Neural cell (in vitro differentiated cells): ENCODE results near the gene PATL1. TPM values are rescaled to one million over a fixed set of nuclear protein-coding genes. Genes with fewer than 3 reads are reported as not detected.

Experiments used
- H2AFZ ChIP-seq: fragments of 200-600, 300-800 bp; sonication (generic), shearing (Covaris generic); 2 replicates; pipeline ENCODE4 v1.6.0; 2014; ENCODE audit warnings: low read depth, mild to moderate bottlenecking, antibody characterized with exemption, low read length, moderate library complexity
- H3F3A ChIP-seq: fragments of 200-600 bp; shearing (Covaris generic); 2 replicates; pipeline ENCODE4 v1.6.1; 2016; ENCODE audit warnings: mild to moderate bottlenecking, moderate library complexity, mixed read lengths, antibody characterized with exemption, low read length; ENCODE audit not compliant: insufficient read depth, poor library complexity, severe bottlenecking
- H3K27ac ChIP-seq: fragments of 200-600, 300-800 bp; sonication (generic), shearing (Covaris generic); 2 replicates; pipeline ENCODE4 v1.5.1; 2014; ENCODE audit warnings: mild to moderate bottlenecking, low read length, moderate library complexity
- H3K27me3 ChIP-seq: fragments of 300-800, 200-600 bp; sonication (generic), shearing (Covaris generic); 2 replicates; pipeline ENCODE4 v1.6.0; 2014; ENCODE audit warnings: mild to moderate bottlenecking, low read depth, low read length, moderate library complexity; ENCODE audit not compliant: insufficient read depth
- H3K36me3 ChIP-seq: fragments of 300-800, 200-600 bp; sonication (generic), shearing (Covaris generic); 2 replicates; pipeline ENCODE4 v1.5.1; 2014; ENCODE audit warnings: mild to moderate bottlenecking, antibody characterized with exemption, low read length, moderate library complexity; ENCODE audit not compliant: insufficient read depth
- H3K4me2 ChIP-seq: fragments of 300-800, 200-600 bp; sonication (generic), shearing (Covaris generic); 2 replicates; pipeline ENCODE4 v1.6.0; 2014; ENCODE audit warnings: mild to moderate bottlenecking, low read length
- H3K4me3 ChIP-seq: fragments of 300-800, 200-600 bp; sonication (generic), shearing (Covaris generic); 2 replicates; pipeline ENCODE4 v1.5.1; 2014; ENCODE audit warnings: mild to moderate bottlenecking, low read length, moderate library complexity
- H3K79me2 ChIP-seq: fragments of 200-600 bp; shearing (Covaris generic); replicated peaks from 2 replicates; pipeline ENCODE4 v1.6.0; 2014; ENCODE audit warnings: mild to moderate bottlenecking, low read length, moderate library complexity; ENCODE audit not compliant: insufficient read depth
- H3K9ac ChIP-seq: fragments of 300-800, 200-600 bp; sonication (generic), shearing (Covaris generic); 2 replicates; pipeline ENCODE4 v1.6.1; 2016; ENCODE audit warnings: mild to moderate bottlenecking, low read length, mixed read lengths
- H3K9me2 ChIP-seq: fragments of 200-600 bp; shearing (Covaris generic); 2 replicates; pipeline ENCODE4 v1.6.1; 2016; ENCODE audit warnings: mild to moderate bottlenecking, low read length, mixed read lengths; ENCODE audit not compliant: insufficient read depth
- H3K9me3 ChIP-seq: fragments of 200-600, 300-800 bp; sonication (generic), shearing (Covaris generic); 2 replicates; pipeline ENCODE4 v1.6.1; 2016; ENCODE audit warnings: mild to moderate bottlenecking, mixed run types, low read length, moderate library complexity, mixed read lengths
- H4K20me1 ChIP-seq: fragments of 200-600 bp; shearing (Covaris generic); 2 replicates; pipeline ENCODE4 v1.6.1; 2016; ENCODE audit warnings: mild to moderate bottlenecking, mixed run types; ENCODE audit not compliant: insufficient read depth
- EP300 ChIP-seq: fragments of 450-650 bp; conservative IDR thresholded peaks from 2 replicates; pipeline ENCODE4 v1.6.1; 2014; ENCODE audit warnings: antibody characterized with exemption, mild to moderate bottlenecking, moderate library complexity; ENCODE audit not compliant: poor library complexity, severe bottlenecking
- EZH2 ChIP-seq: fragments of 200-600, 300-800 bp; shearing (Covaris generic), sonication (generic); IDR thresholded peaks from 2 replicates; pipeline ENCODE4 v1.6.1; 2014; ENCODE audit warnings: antibody characterized with exemption, low read length, borderline replicate concordance, mild to moderate bottlenecking; ENCODE audit not compliant: insufficient read depth, poor library complexity, severe bottlenecking
- MXI1 ChIP-seq: fragments of 450-650 bp; conservative IDR thresholded peaks from 2 replicates; pipeline ENCODE4 v1.6.1; 2014; ENCODE audit warnings: antibody characterized with exemption, mild to moderate bottlenecking; ENCODE audit not compliant: poor library complexity, severe bottlenecking
- POLR2AphosphoS5 ChIP-seq: IDR thresholded peaks from 2 replicates; pipeline ENCODE4 v1.6.1; 2012
- RAD21 ChIP-seq: fragments of 450-650 bp; conservative IDR thresholded peaks from 2 replicates; pipeline ENCODE4 v1.6.1; 2014; ENCODE audit warnings: antibody characterized with exemption, mild to moderate bottlenecking, moderate library complexity
- SMC3 ChIP-seq: fragments of 450-650 bp; conservative IDR thresholded peaks from 2 replicates; pipeline ENCODE4 v1.6.1; 2014; ENCODE audit warnings: antibody characterized with exemption, mild to moderate bottlenecking, moderate library complexity; ENCODE audit not compliant: poor library complexity
- TAF1 ChIP-seq: IDR thresholded peaks from 2 replicates; pipeline ENCODE4 v1.6.1; 2012; ENCODE audit warnings: low read depth
- polyA plus RNA-seq: library from polyadenylated mRNA; depleted of rRNA; stranded (reverse); fragments of >200 nt; gene quantifications from 2 replicates; pipeline ENCODE4 v1.2.3, GENCODE V29; 2014
- TF ChIP-seq, protein P1 (sequence below): IDR thresholded peaks from 2 replicates; pipeline ENCODE4 v1.6.1; 2012; ENCODE audit warnings: borderline replicate concordance
- TF ChIP-seq, protein P2 (sequence below): fragments of 450-650 bp; IDR thresholded peaks from 2 replicates; pipeline ENCODE4 v1.5.1; 2014; ENCODE audit warnings: antibody characterized with exemption, mild to moderate bottlenecking, moderate library complexity; ENCODE audit not compliant: poor library complexity, severe bottlenecking

Gene PATL1
- polyA plus RNA-seq, 1 donor from 2014 or later = 3.2 TPM

DNA sequence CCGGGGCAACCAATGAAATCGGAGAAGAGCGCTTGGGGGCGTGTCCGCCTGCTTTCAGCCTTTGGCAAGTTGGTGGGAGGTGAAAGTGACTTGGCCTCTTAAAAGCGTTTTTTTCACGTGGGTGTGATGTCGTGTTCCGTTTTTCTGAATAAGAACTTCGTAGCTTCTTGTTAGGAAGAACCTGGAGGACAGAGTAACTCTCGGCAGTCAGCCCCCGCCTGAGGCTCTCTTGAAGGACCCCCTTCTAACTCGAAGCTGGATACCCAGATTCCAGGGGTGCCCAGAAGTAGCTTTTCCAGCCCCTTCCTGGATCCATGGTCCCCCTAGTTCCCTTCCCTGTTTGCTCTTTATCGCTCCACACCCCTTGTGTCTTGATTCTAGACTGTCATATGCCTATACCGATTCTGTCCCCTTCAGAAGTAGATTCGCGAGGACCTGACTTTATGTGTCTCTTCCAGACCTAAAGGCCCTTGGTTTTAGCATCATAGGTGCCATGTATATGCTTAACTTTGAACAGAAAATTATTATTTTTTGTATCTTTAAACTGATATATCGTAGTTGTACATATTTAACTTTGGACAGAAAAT, 52.3 kb downstream of the PATL1 start:
- Histone ChIP-seq H3K79me2 (peaks cover 35% of the 10 kb centered on the region), H3K4me3 (peak overlapping the region; percentile 73), H3F3A (peaks cover 8% of the 10 kb centered on the region)

DNA sequence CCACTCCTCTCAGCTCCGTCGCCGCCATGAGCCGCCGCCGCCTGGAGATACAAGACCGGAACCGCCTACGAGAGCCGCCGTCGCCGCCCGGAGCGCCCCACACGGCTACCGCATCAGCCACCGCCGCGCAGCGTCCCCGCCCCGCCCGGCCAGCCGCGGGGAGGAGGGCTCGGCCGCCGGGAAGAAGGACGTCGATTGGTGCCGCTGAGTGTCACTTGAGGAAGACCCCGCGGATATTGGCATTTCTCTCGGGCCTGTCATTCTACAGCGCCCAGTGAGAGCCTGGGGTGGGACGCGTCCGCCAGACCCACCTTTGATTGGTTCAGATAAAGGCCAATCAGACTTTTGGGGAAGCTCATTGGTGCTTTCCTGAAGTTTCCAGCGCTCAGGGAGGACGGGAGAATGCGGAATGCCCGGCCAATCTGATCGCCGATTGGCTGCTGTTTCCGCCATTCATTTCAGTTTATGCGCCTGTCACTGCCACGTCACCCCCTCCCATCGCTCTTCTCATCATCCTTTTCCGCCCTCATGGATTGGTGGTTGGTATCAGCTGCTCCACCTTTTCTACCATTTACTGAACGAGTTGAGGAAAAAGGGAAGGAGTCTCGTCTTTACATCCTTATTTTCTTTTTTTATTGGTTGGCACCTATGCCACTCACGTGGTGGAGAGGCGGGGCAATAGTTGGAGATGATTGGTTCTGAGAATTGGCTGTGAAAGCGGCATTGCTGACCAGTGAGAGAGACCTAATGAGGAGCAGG, 53.0 kb downstream of the PATL1 start, which contains the start of gene OSBP:
Gene OSBP, minus strand, starts transcription at position 138 of the 759 bp plus-strand sequence. Its CDS starts 110 bp downstream, at position 28.
- peak within 1 kb of the TSS; percentile 97 for H3K4me3 ChIP-seq
- H3F3A ChIP-seq = peaks cover 8% of the 10 kb centered on the region
- no peaks in the 10 kb centered on the region for H3K36me3 ChIP-seq
- peaks cover 12% of the 10 kb centered on the region for H4K20me1 ChIP-seq
- H3K79me2 ChIP-seq = peaks cover 41% of the 10 kb centered on the region
- H3K9me3 ChIP-seq = no peaks in the 10 kb centered on the region
- peak within 1 kb of the TSS; percentile 80 for H3K27ac ChIP-seq
- H2AFZ ChIP-seq = peak within 1 kb of the TSS; percentile 88
- H3K27me3 ChIP-seq = no peaks in the 10 kb centered on the region
- TF ChIP-seq, protein P1, sequence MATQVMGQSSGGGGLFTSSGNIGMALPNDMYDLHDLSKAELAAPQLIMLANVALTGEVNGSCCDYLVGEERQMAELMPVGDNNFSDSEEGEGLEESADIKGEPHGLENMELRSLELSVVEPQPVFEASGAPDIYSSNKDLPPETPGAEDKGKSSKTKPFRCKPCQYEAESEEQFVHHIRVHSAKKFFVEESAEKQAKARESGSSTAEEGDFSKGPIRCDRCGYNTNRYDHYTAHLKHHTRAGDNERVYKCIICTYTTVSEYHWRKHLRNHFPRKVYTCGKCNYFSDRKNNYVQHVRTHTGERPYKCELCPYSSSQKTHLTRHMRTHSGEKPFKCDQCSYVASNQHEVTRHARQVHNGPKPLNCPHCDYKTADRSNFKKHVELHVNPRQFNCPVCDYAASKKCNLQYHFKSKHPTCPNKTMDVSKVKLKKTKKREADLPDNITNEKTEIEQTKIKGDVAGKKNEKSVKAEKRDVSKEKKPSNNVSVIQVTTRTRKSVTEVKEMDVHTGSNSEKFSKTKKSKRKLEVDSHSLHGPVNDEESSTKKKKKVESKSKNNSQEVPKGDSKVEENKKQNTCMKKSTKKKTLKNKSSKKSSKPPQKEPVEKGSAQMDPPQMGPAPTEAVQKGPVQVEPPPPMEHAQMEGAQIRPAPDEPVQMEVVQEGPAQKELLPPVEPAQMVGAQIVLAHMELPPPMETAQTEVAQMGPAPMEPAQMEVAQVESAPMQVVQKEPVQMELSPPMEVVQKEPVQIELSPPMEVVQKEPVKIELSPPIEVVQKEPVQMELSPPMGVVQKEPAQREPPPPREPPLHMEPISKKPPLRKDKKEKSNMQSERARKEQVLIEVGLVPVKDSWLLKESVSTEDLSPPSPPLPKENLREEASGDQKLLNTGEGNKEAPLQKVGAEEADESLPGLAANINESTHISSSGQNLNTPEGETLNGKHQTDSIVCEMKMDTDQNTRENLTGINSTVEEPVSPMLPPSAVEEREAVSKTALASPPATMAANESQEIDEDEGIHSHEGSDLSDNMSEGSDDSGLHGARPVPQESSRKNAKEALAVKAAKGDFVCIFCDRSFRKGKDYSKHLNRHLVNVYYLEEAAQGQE = peak; percentile 62
- TF ChIP-seq, protein P2, sequence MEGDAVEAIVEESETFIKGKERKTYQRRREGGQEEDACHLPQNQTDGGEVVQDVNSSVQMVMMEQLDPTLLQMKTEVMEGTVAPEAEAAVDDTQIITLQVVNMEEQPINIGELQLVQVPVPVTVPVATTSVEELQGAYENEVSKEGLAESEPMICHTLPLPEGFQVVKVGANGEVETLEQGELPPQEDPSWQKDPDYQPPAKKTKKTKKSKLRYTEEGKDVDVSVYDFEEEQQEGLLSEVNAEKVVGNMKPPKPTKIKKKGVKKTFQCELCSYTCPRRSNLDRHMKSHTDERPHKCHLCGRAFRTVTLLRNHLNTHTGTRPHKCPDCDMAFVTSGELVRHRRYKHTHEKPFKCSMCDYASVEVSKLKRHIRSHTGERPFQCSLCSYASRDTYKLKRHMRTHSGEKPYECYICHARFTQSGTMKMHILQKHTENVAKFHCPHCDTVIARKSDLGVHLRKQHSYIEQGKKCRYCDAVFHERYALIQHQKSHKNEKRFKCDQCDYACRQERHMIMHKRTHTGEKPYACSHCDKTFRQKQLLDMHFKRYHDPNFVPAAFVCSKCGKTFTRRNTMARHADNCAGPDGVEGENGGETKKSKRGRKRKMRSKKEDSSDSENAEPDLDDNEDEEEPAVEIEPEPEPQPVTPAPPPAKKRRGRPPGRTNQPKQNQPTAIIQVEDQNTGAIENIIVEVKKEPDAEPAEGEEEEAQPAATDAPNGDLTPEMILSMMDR = peak; percentile 60
- peak; percentile 27 for TF ChIP-seq SMC3
- no peak for TF ChIP-seq TAF1
- TF ChIP-seq MXI1 = peak; percentile 65
- peak; percentile 75 for TF ChIP-seq EP300
- TF ChIP-seq EZH2 = no peak
- TF ChIP-seq POLR2AphosphoS5 = peak; percentile 94
- no peak for TF ChIP-seq RAD21
- peak within 1 kb of the TSS; percentile 80 for H3K9ac ChIP-seq
- no peaks in the 10 kb centered on the region for H3K9me2 ChIP-seq
- H3K4me2 ChIP-seq = peak within 1 kb of the TSS; percentile 98

More for the DNA sequence above, 52.3 kb downstream of the PATL1 start:
- Histone ChIP-seq H4K20me1 (peaks cover 12% of the 10 kb centered on the region), H3K27ac (peak overlapping the region; percentile 58), H3K36me3 (no peaks in the 10 kb centered on the region), H3K9me3 (no peaks in the 10 kb centered on the region), H3K9ac (peak overlapping the region; percentile 57), H3K27me3 (no peaks in the 10 kb centered on the region), H3K9me2 (no peaks in the 10 kb centered on the region), H2AFZ (peak overlapping the region; percentile 88), H3K4me2 (peak overlapping the region; percentile 86)
- TF ChIP-seq MXI1 = peak; percentile 83
- no peak for TF ChIP-seq SMC3
- no peak for TF ChIP-seq RAD21
